ENCODE measurements around the gene WDR70.
A peak's percentile ranks its signal among the peaks of the same experiment; 100 is the strongest.
"Not testable (repeated sequence)": the region's sequence is repeated elsewhere in the genome, so short reads cannot be mapped to it uniquely, and the experiment has no call there.

The WDR70 gene

GRCh38 chr5:37756248-37756647 lies 377.1 kb downstream of the WDR70 start:
- in situ Hi-C loops (cut with HindIII; ENCODE audit: low pct_ligation_motif_present, low pct_unique_long_range_greater_than_20kb, low sequenced_read_pairs) = no loop called here
- no peak for DNase-seq

GRCh38 chr5:37757980-37758582 lies 379.0 kb downstream of the WDR70 start:
- in situ Hi-C loops (cut with HindIII; ENCODE audit: low pct_ligation_motif_present, low pct_unique_long_range_greater_than_20kb, low sequenced_read_pairs) = no loop called here

GRCh38 chr5:37767251-37767650 lies 388.1 kb downstream of the WDR70 start:
- in situ Hi-C loops (cut with HindIII; ENCODE audit: low pct_ligation_motif_present, low pct_unique_long_range_greater_than_20kb, low sequenced_read_pairs) = no loop called here

More at GRCh38 chr5:37757980-37758582, 379.0 kb downstream of the WDR70 start:
- DNase-seq = no peak

GRCh38 chr5:37767961-37768360 lies 388.8 kb downstream of the WDR70 start:
- DNase-seq = no peak
- in situ Hi-C loops (cut with HindIII; ENCODE audit: low pct_ligation_motif_present, low pct_unique_long_range_greater_than_20kb, low sequenced_read_pairs) = no loop called here

More at GRCh38 chr5:37767251-37767650, 388.1 kb downstream of the WDR70 start:
- DNase-seq = no peak

GRCh38 chr5:37768371-37768770 lies 389.3 kb downstream of the WDR70 start:
- no peak for DNase-seq
- in situ Hi-C loops (cut with HindIII; ENCODE audit: low pct_ligation_motif_present, low pct_unique_long_range_greater_than_20kb, low sequenced_read_pairs) = no loop called here

- in situ Hi-C loops (cut with HindIII; ENCODE audit: low pct_ligation_motif_present, low pct_unique_long_range_greater_than_20kb, low sequenced_read_pairs) = no loop called here
Observed at GRCh38 chr5:37769108-37769507, 390.0 kb downstream of the WDR70 start.

GRCh38 chr5:37769840-37770239 lies 390.7 kb downstream of the WDR70 start:
- DNase-seq = no peak
- in situ Hi-C loops (cut with HindIII; ENCODE audit: low pct_ligation_motif_present, low pct_unique_long_range_greater_than_20kb, low sequenced_read_pairs) = no loop called here

More at GRCh38 chr5:37769108-37769507, 390.0 kb downstream of the WDR70 start:
- no peak for DNase-seq

- no peak for DNase-seq
- in situ Hi-C loops (cut with HindIII; ENCODE audit: low pct_ligation_motif_present, low pct_unique_long_range_greater_than_20kb, low sequenced_read_pairs) = no loop called here
Observed at GRCh38 chr5:37770786-37771185, 391.7 kb downstream of the WDR70 start.

GRCh38 chr5:37771203-37771611 lies 392.1 kb downstream of the WDR70 start:
- DNase-seq = no peak
- in situ Hi-C loops (cut with HindIII; ENCODE audit: low pct_ligation_motif_present, low pct_unique_long_range_greater_than_20kb, low sequenced_read_pairs) = no loop called here

GRCh38 chr5:37771731-37772130 lies 392.6 kb downstream of the WDR70 start:
- in situ Hi-C loops (cut with HindIII; ENCODE audit: low pct_ligation_motif_present, low pct_unique_long_range_greater_than_20kb, low sequenced_read_pairs) = no loop called here
- DNase-seq = peak; percentile 91

GRCh38 chr5:37772255-37772654 lies 393.1 kb downstream of the WDR70 start:
- in situ Hi-C loops (cut with HindIII; ENCODE audit: low pct_ligation_motif_present, low pct_unique_long_range_greater_than_20kb, low sequenced_read_pairs) = no loop called here
- DNase-seq = no peak

GRCh38 chr5:37773809-37774208 lies 394.7 kb downstream of the WDR70 start:
- in situ Hi-C loops (cut with HindIII; ENCODE audit: low pct_ligation_motif_present, low pct_unique_long_range_greater_than_20kb, low sequenced_read_pairs) = no loop called here
- DNase-seq = no peak

- in situ Hi-C loops (cut with HindIII; ENCODE audit: low pct_ligation_motif_present, low pct_unique_long_range_greater_than_20kb, low sequenced_read_pairs) = no loop called here
- peak; percentile 39 for DNase-seq
Observed at GRCh38 chr5:37774912-37775483, 395.9 kb downstream of the WDR70 start.

GRCh38 chr5:37776826-37777225 lies 397.7 kb downstream of the WDR70 start:
- DNase-seq = no peak
- in situ Hi-C loops (cut with HindIII; ENCODE audit: low pct_ligation_motif_present, low pct_unique_long_range_greater_than_20kb, low sequenced_read_pairs) = no loop called here

- DNase-seq = no peak
- in situ Hi-C loops (cut with HindIII; ENCODE audit: low pct_ligation_motif_present, low pct_unique_long_range_greater_than_20kb, low sequenced_read_pairs) = no loop called here
Observed at GRCh38 chr5:37777432-37778130, 398.5 kb downstream of the WDR70 start.

- in situ Hi-C loops (cut with HindIII; ENCODE audit: low pct_ligation_motif_present, low pct_unique_long_range_greater_than_20kb, low sequenced_read_pairs); DNase-seq: not testable (repeated sequence)
Observed at GRCh38 chr5:37781409-37781808, 402.3 kb downstream of the WDR70 start.

- in situ Hi-C loops (cut with HindIII; ENCODE audit: low pct_ligation_motif_present, low pct_unique_long_range_greater_than_20kb, low sequenced_read_pairs) = no loop called here
- no peak for DNase-seq
Observed at GRCh38 chr5:37786416-37786815, 407.3 kb downstream of the WDR70 start.

GRCh38 chr5:37786862-37787519 lies 407.9 kb downstream of the WDR70 start:
- in situ Hi-C loops (cut with HindIII; ENCODE audit: low pct_ligation_motif_present, low pct_unique_long_range_greater_than_20kb, low sequenced_read_pairs) = no loop called here
- DNase-seq = peak; percentile 42

- in situ Hi-C loops (cut with HindIII; ENCODE audit: low pct_ligation_motif_present, low pct_unique_long_range_greater_than_20kb, low sequenced_read_pairs) = no loop called here
- no peak for DNase-seq
Observed at GRCh38 chr5:37787742-37788141, 408.6 kb downstream of the WDR70 start.
